NCI-H2227 (cell line): Measurements from ENCODE around the gene AADACL2.
A peak's percentile ranks its signal among the peaks of the same experiment; 100 is the strongest.
"Not testable (repeated sequence)": the region's sequence is repeated elsewhere in the genome, so short reads cannot be mapped to it uniquely, and the experiment has no call there.

Experiments
- DNase-seq: peaks from one replicate; lab custom pipeline; 2025; ENCODE audit not compliant: unreplicated experiment; lab: John Stamatoyannopoulos, UW

The AADACL2 gene

GRCh38 chr3:151733613-151734012 lies at the start of gene AADACL2:
Gene AADACL2 (plus strand): TSS chr3:151733927. CDS start chr3:151734036, 109 bp downstream.
- DNase-seq: no peak

GRCh38 chr3:151684094-151684493 lies 49.6 kb upstream of the AADACL2 start:
- DNase-seq: no peak

- DNase-seq: no peak
Observed at GRCh38 chr3:151686257-151686656, 47.5 kb upstream of the AADACL2 start.

- no peak for DNase-seq
Observed at GRCh38 chr3:151687076-151687475, 46.7 kb upstream of the AADACL2 start.

- no peak for DNase-seq
Observed at GRCh38 chr3:151688571-151688970, 45.2 kb upstream of the AADACL2 start.

GRCh38 chr3:151690645-151691044 lies 43.1 kb upstream of the AADACL2 start:
- no peak for DNase-seq

- no peak for DNase-seq
Observed at GRCh38 chr3:151697496-151697895, 36.2 kb upstream of the AADACL2 start.

GRCh38 chr3:151707216-151707615 lies 26.5 kb upstream of the AADACL2 start:
- no peak for DNase-seq

GRCh38 chr3:151708868-151709267 lies 24.9 kb upstream of the AADACL2 start:
- no peak for DNase-seq

- no peak for DNase-seq
Observed at GRCh38 chr3:151709847-151710246, 23.9 kb upstream of the AADACL2 start.

- DNase-seq: no peak
Observed at GRCh38 chr3:151721294-151721693, 12.4 kb upstream of the AADACL2 start.

- DNase-seq: peak; percentile 28
Observed at GRCh38 chr3:151722856-151723255, 10.9 kb upstream of the AADACL2 start.

- DNase-seq: no peak
Observed at GRCh38 chr3:151724576-151725562, 8.9 kb upstream of the AADACL2 start.

- DNase-seq: no peak
Observed at GRCh38 chr3:151726016-151726415, 7.7 kb upstream of the AADACL2 start.

- no peak for DNase-seq
Observed at GRCh38 chr3:151732861-151733260, 866 bp upstream of the AADACL2 start.

GRCh38 chr3:151740581-151740980 lies 6.9 kb downstream of the AADACL2 start:
- no peak for DNase-seq

GRCh38 chr3:151743855-151744254 lies 10.1 kb downstream of the AADACL2 start:
- no peak for DNase-seq

- DNase-seq: no peak
Observed at GRCh38 chr3:151750181-151750580, 16.5 kb downstream of the AADACL2 start.

GRCh38 chr3:151750678-151751077 lies 17.0 kb downstream of the AADACL2 start:
- DNase-seq: no peak

- DNase-seq: no peak
Observed at GRCh38 chr3:151751161-151751560, 17.4 kb downstream of the AADACL2 start.

GRCh38 chr3:151753846-151754245 lies 20.1 kb downstream of the AADACL2 start:
- DNase-seq: no peak

GRCh38 chr3:151761581-151761980 lies 27.9 kb downstream of the AADACL2 start:
- DNase-seq: no peak

GRCh38 chr3:151764699-151765098 lies 31.0 kb downstream of the AADACL2 start:
- not testable (repeated sequence) for DNase-seq
